HepG2 (cell line): ENCODE measurements around the gene LCAT. TPM values are rescaled to one million over a fixed set of nuclear protein-coding genes. Genes with fewer than 3 reads are reported as not detected.

Source experiments
- CBFB ChIP-seq: sonication (generic); formaldehyde crosslinking; IDR thresholded peaks from 2 replicates; pipeline ENCODE4 v1.4.0; 2020; ENCODE audit warnings: missing genetic modification reagents
- DR1 ChIP-seq: sonication (generic); formaldehyde crosslinking; IDR thresholded peaks from 2 replicates; pipeline ENCODE4 v1.8.0; 2021; ENCODE audit warnings: mild to moderate bottlenecking, missing genetic modification reagents, inconsistent platforms
- FOXA1 ChIP-seq, 2 experiments: fragments of 450-650 bp in 1 of 2; sonication (generic) in 1 of 2; formaldehyde crosslinking in 1 of 2; IDR thresholded peaks; 2 replicates each; pipeline versions ENCODE4 v1.4.0 to v1.6.1; 2016 to 2020; ENCODE audit warnings: missing genetic modification reagents in 1 of 2
- KLF15 ChIP-seq: sonication (generic); formaldehyde crosslinking; IDR thresholded peaks from 2 replicates; pipeline ENCODE4 v1.8.1; 2023; ENCODE audit warnings: borderline replicate concordance, mild to moderate bottlenecking, inconsistent platforms, missing genetic modification reagents, mixed read lengths
- MED1 ChIP-seq: sonication (generic); formaldehyde crosslinking; IDR thresholded peaks from 2 replicates; pipeline ENCODE4 v1.4.0; 2020; ENCODE audit warnings: missing genetic modification reagents
- REST ChIP-seq, 2 experiments: IDR thresholded peaks; 2 replicates each; pipeline ENCODE4 v1.6.1; 2011 to 2012; ENCODE audit warnings: low read length in 2 of 2, borderline replicate concordance in 1 of 2, low read depth in 1 of 2, mild to moderate bottlenecking in 1 of 2, moderate library complexity in 1 of 2
- RFX3 ChIP-seq: IDR thresholded peaks from 2 replicates; pipeline ENCODE4 v1.6.1; 2016; ENCODE audit warnings: missing biosample characterization, missing genetic modification reagents
- SIX1 ChIP-seq: sonication (generic); formaldehyde crosslinking; IDR thresholded peaks from 2 replicates; pipeline ENCODE4 v1.4.0; 2020; ENCODE audit warnings: missing genetic modification reagents, borderline replicate concordance
- ZNF160 ChIP-seq: sonication (generic); formaldehyde crosslinking; IDR thresholded peaks from 2 replicates; pipeline ENCODE4 v1.8.0; 2022; ENCODE audit warnings: mild to moderate bottlenecking, inconsistent platforms, missing genetic modification reagents
- ZNF34 ChIP-seq: sonication (generic); formaldehyde crosslinking; IDR thresholded peaks from 2 replicates; pipeline ENCODE4 v1.4.0; 2020; ENCODE audit warnings: mild to moderate bottlenecking, missing genetic modification reagents, borderline replicate concordance
- ZNF550 ChIP-seq: sonication (generic); formaldehyde crosslinking; IDR thresholded peaks from 2 replicates; pipeline ENCODE4 v1.4.0; 2020; ENCODE audit warnings: mild to moderate bottlenecking, missing genetic modification reagents, borderline replicate concordance
- ZNF564 ChIP-seq: sonication (generic); formaldehyde crosslinking; IDR thresholded peaks from 2 replicates; pipeline ENCODE4 v1.8.1; 2023; ENCODE audit warnings: mild to moderate bottlenecking, missing genetic modification reagents
- ZNF780A ChIP-seq: sonication (generic); formaldehyde crosslinking; IDR thresholded peaks from 2 replicates; pipeline ENCODE4 v1.8.0; 2022; ENCODE audit warnings: mild to moderate bottlenecking, missing genetic modification reagents, moderate library complexity
- ZXDC ChIP-seq: sonication (generic); formaldehyde crosslinking; IDR thresholded peaks from 2 replicates; pipeline ENCODE4 v1.5.0; 2020; ENCODE audit warnings: mild to moderate bottlenecking, missing genetic modification reagents
- polyA plus RNA-seq, 8 experiments: library from polyadenylated mRNA; depleted of rRNA in 3 of 8; stranded (reverse) in 7 of 8; unstranded in 1 of 8; fragments of >200 nt; fragmentation: Illumina TruSeq in 4 of 8; extraction: Trizol in 4 of 8; gene quantifications; 2 replicates each; pipeline versions ENCODE4 v1.2.1 to v1.2.3, GENCODE V29; 2011 to 2016; ENCODE audit warnings: low read depth in 4 of 8, missing spikeins in 1 of 8, mixed read lengths in 1 of 8; ENCODE audit not compliant: insufficient read depth in 1 of 8
- total RNA-seq, 5 experiments: library from RNA; depleted of rRNA; stranded (reverse); fragments of >200 nt; fragmentation: Illumina TruSeq; extraction: Trizol; gene quantifications; 2 replicates each; pipeline ENCODE4 v1.2.3, GENCODE V29; 2016; ENCODE audit warnings: low read depth in 1 of 5

Gene LCAT
- total and polyA plus RNA-seq, 2 of the 13 experiments (the other 11 are each of a cell fraction or from before 2014, with no cell fraction given): 36.1 to 38.9 TPM

- TF ChIP-seq REST (IDR thresholded peaks at IDR 0.05; ENCODE audit: borderline replicate concordance in 1 of 2, low read depth in 1 of 2, low read length in 2 of 2) (peak in 1 of 2 experiments; percentile 71; a peak in 2 of 4 replicates), SIX1 (CRISPR knock-in tag) (0 out of 2 replicates have a peak, but pooled peaks have one; percentile 3), ZNF780A (no peak), CBFB (CRISPR knock-in tag) (no peak), MED1 (peak; percentile 72), FOXA1 (IDR thresholded peaks at IDR 0.05) (no peak), FOXA1 (CRISPR knock-in tag; IDR thresholded peaks at IDR 0.05) (no peak), ZNF160 (CRISPR knock-in tag) (no peak), ZNF550 (CRISPR knock-in tag) (no peak), DR1 (CRISPR knock-in tag) (peak; percentile 66), ZXDC (peak; percentile 79; the same call in 1 of the 2 replicates), RFX3 (CRISPR knock-in tag) (no peak), KLF15 (CRISPR knock-in tag) (no peak), ZNF34 (CRISPR knock-in tag) (0 out of 2 replicates have a peak, but pooled peaks have one; percentile 55), ZNF564 (CRISPR knock-in tag) (peak; percentile 84; the same call in 1 of the 2 replicates)
Measured at GRCh38 chr16:67968400-67969253, 24.7 kb upstream of the LCAT start, which contains the start of gene SLC12A4 (continued).
